ENCODE data around the gene CPNE6. TPM values are rescaled to one million over a fixed set of nuclear protein-coding genes. Genes with fewer than 3 reads are reported as not detected.

Gene CPNE6
- total RNA-seq, 1 donor: not detected

GRCh38 chr14:24119691-24120090 lies 48.3 kb downstream of the CPNE6 start:
- DNase-seq (ENCODE audit: low read depth): no peak
- no peak for TF ChIP-seq CTCF (IDR thresholded peaks at IDR 0.05; ENCODE audit: insufficient read depth, low read length)
- no peak overlapping the region for H3K4me3 ChIP-seq (ENCODE audit: low read depth, low read length)

- no peak overlapping the region for H3K4me3 ChIP-seq (ENCODE audit: low read depth, low read length)
- DNase-seq (ENCODE audit: low read depth): no peak
- no peak for TF ChIP-seq CTCF (IDR thresholded peaks at IDR 0.05; ENCODE audit: insufficient read depth, low read length)
These were observed 49.8 kb downstream of the CPNE6 start for GRCh38 chr14:24121210-24121609.

- H3K4me3 ChIP-seq (ENCODE audit: low read depth, low read length): no peak overlapping the region
- no peak for TF ChIP-seq CTCF (IDR thresholded peaks at IDR 0.05; ENCODE audit: insufficient read depth, low read length)
- no peak for DNase-seq (ENCODE audit: low read depth)
These were observed 51.1 kb downstream of the CPNE6 start for GRCh38 chr14:24122416-24122815.

- H3K4me3 ChIP-seq (ENCODE audit: low read depth, low read length): no peak overlapping the region
- DNase-seq (ENCODE audit: low read depth): no peak
- no peak for TF ChIP-seq CTCF (IDR thresholded peaks at IDR 0.05; ENCODE audit: insufficient read depth, low read length)
These were observed 51.5 kb downstream of the CPNE6 start for GRCh38 chr14:24122898-24123297.

GRCh38 chr14:24123424-24124417 lies 52.4 kb downstream of the CPNE6 start:
- no peak overlapping the region for H3K4me3 ChIP-seq (ENCODE audit: low read depth, low read length)
- no peak for TF ChIP-seq CTCF (IDR thresholded peaks at IDR 0.05; ENCODE audit: insufficient read depth, low read length)
- DNase-seq (ENCODE audit: low read depth): no peak

GRCh38 chr14:24126939-24127338 lies 55.6 kb downstream of the CPNE6 start:
- TF ChIP-seq CTCF (IDR thresholded peaks at IDR 0.05; ENCODE audit: insufficient read depth, low read length): no peak
- DNase-seq (ENCODE audit: low read depth): no peak
- H3K4me3 ChIP-seq (ENCODE audit: low read depth, low read length): no peak overlapping the region

Measured in fibroblast of the aortic adventitia (primary cell).